ENCODE data around the gene TRAM2. TPM values are rescaled to one million over a fixed set of nuclear protein-coding genes. Genes with fewer than 3 reads are reported as not detected.

TRAM2 gene
- total and polyA plus RNA-seq, 2 of the 13 experiments (the other 11 are each of a cell fraction or from before 2014, with no cell fraction given), result 49.1 to 72.5 TPM

- no peak for TF ChIP-seq RNF219 (CRISPR knock-in tag; IDR thresholded peaks at IDR 0.05)
- TF ChIP-seq SOX13 (IDR thresholded peaks at IDR 0.05), result no peak
- TF ChIP-seq SOX13 (CRISPR knock-in tag; conservative IDR thresholded peaks at IDR 0.05 in 1 of 2, IDR thresholded peaks at IDR 0.05 in 1 of 2), result no peak
- TF ChIP-seq ZNF18 (CRISPR knock-in tag; IDR thresholded peaks at IDR 0.05; ENCODE audit: insufficient replicate concordance), result peak; percentile 58
- TF ChIP-seq SIN3A (IDR thresholded peaks at IDR 0.05; ENCODE audit: borderline replicate concordance, low read depth, low read length), result peak; percentile 73; the same call in 1 of the 2 replicates
- TF ChIP-seq PHF20 (CRISPR knock-in tag; IDR thresholded peaks at IDR 0.05), result no peak
- no peak; a peak in 1 of 4 replicates for TF ChIP-seq KLF16 (CRISPR knock-in tag; IDR thresholded peaks at IDR 0.05)
- TF ChIP-seq CEBPZ (IDR thresholded peaks at IDR 0.05; ENCODE audit: low read length), result no peak
- TF ChIP-seq MZF1 (CRISPR knock-in tag; IDR thresholded peaks at IDR 0.05; ENCODE audit: borderline replicate concordance), result no peak
- TF ChIP-seq MTA3 (CRISPR knock-in tag; IDR thresholded peaks at IDR 0.05), result no peak
- no peak; the same call in 1 of the 2 replicates for TF ChIP-seq PAXIP1 (CRISPR knock-in tag; conservative IDR thresholded peaks at IDR 0.05)
- TF ChIP-seq PRDM15 (CRISPR knock-in tag; IDR thresholded peaks at IDR 0.05), result no peak; the same call in 1 of the 2 replicates
These were observed 353 bp downstream of the TRAM2 start (continued) for GRCh38 chr6:52576392-52577021.

Data from HepG2 (cell line).